H1 (cell line): ENCODE measurements around the gene RECK. TPM values are rescaled to one million over a fixed set of nuclear protein-coding genes. Genes with fewer than 3 reads are reported as not detected.

Source experiments
- CTCF ChIA-PET: fragments of 300-600 bp; sonication (Branson Sonifier 250); formaldehyde crosslinking; loops from one replicate; lab custom pipeline; 2021; ENCODE audit not compliant: partially characterized antibody; lab: Charles Lee
- POLR2A ChIA-PET: fragments of 300-600 bp; sonication (Branson Sonifier 250); formaldehyde crosslinking; loops from one replicate; lab custom pipeline; 2021; ENCODE audit warnings: inconsistent platforms; ENCODE audit not compliant: partially characterized antibody; lab: Charles Lee
- DNase-seq, 2 experiments: peaks; one replicate each; pipeline versions ENCODE4 v3.0.0 to v3.0.0-alpha.2; 2010 to 2022; ENCODE audit warnings: low spot score in 2 of 2, low read depth in 1 of 2, mixed read lengths in 1 of 2
- FAIRE-seq: peaks from 2 replicates; lab custom pipeline; 2011; peaks lifted over from hg19 to GRCh38; lab: Jason Lieb, UNC
- H2AFZ ChIP-seq: 2 replicates; pipeline ENCODE4 v1.8.1; 2012; ENCODE audit warnings: low read length, inconsistent platforms
- H2AK5ac ChIP-seq: 2 replicates; pipeline ENCODE4 v1.6.1; 2013; ENCODE audit warnings: low read depth, low read length
- H2BK120ac ChIP-seq: replicated peaks from 2 replicates; pipeline ENCODE3; 2013; ENCODE audit warnings: low read depth, low read length, inconsistent platforms
- H2BK12ac ChIP-seq: 2 replicates; pipeline ENCODE4 v1.6.1; 2013; ENCODE audit warnings: low read depth, low read length
- H2BK15ac ChIP-seq: 2 replicates; pipeline ENCODE4 v1.6.1; 2013; ENCODE audit warnings: low read length
- H2BK20ac ChIP-seq: 2 replicates; pipeline ENCODE4 v1.6.1; 2013; ENCODE audit warnings: low read length
- H2BK5ac ChIP-seq: 2 replicates; pipeline ENCODE4 v1.6.1; 2013; ENCODE audit warnings: low read depth, low read length
- H3K14ac ChIP-seq: 2 replicates; pipeline ENCODE4 v1.6.1; 2013; ENCODE audit warnings: inconsistent platforms; ENCODE audit not compliant: insufficient read length
- H3K18ac ChIP-seq: 2 replicates; pipeline ENCODE4 v1.6.1; 2013; ENCODE audit warnings: low read length; ENCODE audit errors: extremely low read depth
- H3K23ac ChIP-seq: 2 replicates; pipeline ENCODE4 v1.6.1; 2013; ENCODE audit warnings: inconsistent platforms; ENCODE audit not compliant: insufficient read length
- H3K23me2 ChIP-seq: 2 replicates; pipeline ENCODE4 v1.6.1; 2013; ENCODE audit warnings: low read depth, low read length
- H3K27ac ChIP-seq: 2 replicates; pipeline ENCODE4 v1.6.1; 2011; ENCODE audit warnings: low read depth, low read length, inconsistent platforms
- H3K27me3 ChIP-seq, 4 experiments: replicated peaks in 1 of 4; 1 replicate in 1 of 4; 2 replicates in 3 of 4; pipeline versions ENCODE4 v1.6.1 to v1.8.1; 2011 to 2013; ENCODE audit warnings: low read length in 3 of 4, mild to moderate bottlenecking in 3 of 4, inconsistent platforms in 2 of 4, mixed read lengths in 2 of 4, moderate library complexity in 1 of 4; ENCODE audit not compliant: control insufficient read depth in 3 of 4, insufficient read depth in 3 of 4; ENCODE audit errors: extremely low read depth in 1 of 4
- H3K36me3 ChIP-seq, 4 experiments: 2 replicates each; pipeline versions ENCODE4 v1.6.1 to v1.8.1; 2011 to 2013; ENCODE audit warnings: mild to moderate bottlenecking in 4 of 4, low read length in 3 of 4, moderate library complexity in 2 of 4, control low read depth in 1 of 4, inconsistent platforms in 1 of 4; ENCODE audit not compliant: insufficient read depth in 4 of 4, control insufficient read depth in 2 of 4
- H3K4ac ChIP-seq: replicated peaks from 2 replicates; pipeline ENCODE3; 2013; ENCODE audit warnings: low read length, low read depth, mixed read lengths, inconsistent platforms; ENCODE audit not compliant: insufficient read length
- H3K4me1 ChIP-seq, 4 experiments: replicated peaks in 1 of 4; 1 replicate in 1 of 4; 2 replicates in 3 of 4; pipeline versions ENCODE4 v1.6.1 to v1.8.1; 2011 to 2013; ENCODE audit warnings: low read length in 3 of 4, inconsistent platforms in 2 of 4, mixed read lengths in 1 of 4; ENCODE audit not compliant: insufficient read depth in 4 of 4, control insufficient read depth in 3 of 4
- H3K4me2 ChIP-seq, 2 experiments: 2 replicates each; pipeline versions ENCODE4 v1.6.1 to v1.8.1; 2011 to 2013; ENCODE audit warnings: low read depth in 2 of 2, low read length in 2 of 2, control low read depth in 1 of 2, inconsistent platforms in 1 of 2, mild to moderate bottlenecking in 1 of 2; ENCODE audit not compliant: insufficient read depth in 1 of 2
- H3K4me3 ChIP-seq, 4 experiments: fragments of 200-600, 300-600 bp in 1 of 4; sonication (generic), shearing (Covaris generic), sonication (Bioruptor Twin) in 1 of 4; 2 replicates each; pipeline versions ENCODE4 v1.5.1 to v1.8.1; 2011 to 2016; ENCODE audit warnings: low read length in 4 of 4, low read depth in 3 of 4, control low read depth in 2 of 4, inconsistent platforms in 2 of 4, mild to moderate bottlenecking in 2 of 4, mixed read lengths in 1 of 4, moderate library complexity in 1 of 4; ENCODE audit not compliant: insufficient read depth in 2 of 4; ENCODE audit errors: extremely low read depth in 1 of 4
- H3K56ac ChIP-seq: replicated peaks from 2 replicates; pipeline ENCODE3; 2013; ENCODE audit warnings: low read depth, mild to moderate bottlenecking, mixed read lengths, low read length, inconsistent platforms; ENCODE audit not compliant: insufficient read length
- H3K79me1 ChIP-seq: 2 replicates; pipeline ENCODE4 v1.6.1; 2013; ENCODE audit warnings: low read depth, low read length, control low read depth
- H3K79me2 ChIP-seq, 2 experiments: 2 replicates each; pipeline versions ENCODE4 v1.6.1 to v1.8.1; 2012 to 2013; ENCODE audit warnings: low read length in 2 of 2, mild to moderate bottlenecking in 2 of 2, inconsistent platforms in 1 of 2; ENCODE audit not compliant: insufficient read depth in 2 of 2, control insufficient read depth in 1 of 2
- H3K9ac ChIP-seq, 4 experiments: replicated peaks in 1 of 4; 1 replicate in 1 of 4; 2 replicates in 3 of 4; pipeline versions ENCODE4 v1.6.1 to v1.8.1; 2011 to 2013; ENCODE audit warnings: low read depth in 3 of 4, low read length in 3 of 4, control low read depth in 2 of 4, mild to moderate bottlenecking in 2 of 4, moderate library complexity in 2 of 4, inconsistent platforms in 1 of 4; ENCODE audit errors: extremely low read depth in 1 of 4
- H3K9me3 ChIP-seq, 2 experiments: 2 replicates each; pipeline versions ENCODE4 v1.6.1 to v1.8.1; 2012 to 2013; ENCODE audit warnings: mild to moderate bottlenecking in 2 of 2, moderate library complexity in 2 of 2, control low read depth in 1 of 2, inconsistent platforms in 1 of 2, low read depth in 1 of 2, low read length in 1 of 2, mixed read lengths in 1 of 2; ENCODE audit not compliant: insufficient read depth in 2 of 2
- H4K20me1 ChIP-seq, 2 experiments: replicated peaks in 1 of 2; 2 replicates each; pipeline versions ENCODE3 to v1.8.1; 2011 to 2013; ENCODE audit warnings: inconsistent platforms in 2 of 2, low read length in 2 of 2, mild to moderate bottlenecking in 1 of 2; ENCODE audit not compliant: insufficient read depth in 2 of 2, control insufficient read depth in 1 of 2
- H4K5ac ChIP-seq: 2 replicates; pipeline ENCODE4 v1.6.1; 2013; ENCODE audit warnings: low read length, low read depth, mixed read lengths, inconsistent platforms; ENCODE audit not compliant: insufficient read length
- H4K8ac ChIP-seq: 2 replicates; pipeline ENCODE4 v1.8.0; 2013; ENCODE audit warnings: mild to moderate bottlenecking, moderate library complexity, low read length, inconsistent platforms; ENCODE audit not compliant: insufficient read depth; ENCODE audit errors: extremely low read depth
- H4K91ac ChIP-seq: replicated peaks from 2 replicates; pipeline ENCODE3; 2013; ENCODE audit warnings: low read length, mixed read lengths, inconsistent platforms; ENCODE audit not compliant: insufficient read length
- CEBPB ChIP-seq: IDR thresholded peaks from 2 replicates; pipeline ENCODE4 v1.6.1; 2012; ENCODE audit warnings: low read depth, low read length
- TAF1 ChIP-seq: IDR thresholded peaks from 2 replicates; pipeline ENCODE4 v1.6.1; 2011; ENCODE audit warnings: mild to moderate bottlenecking, low read depth, low read length
- WGBS, 2 experiments: shearing (Covaris generic) in 1 of 2; methylation state at CpG; one replicate each; pipeline versions ENCODE4 v1.1.6 to v1.1.7; 2013 to 2015; ENCODE audit warnings: low lambda C conversion rate in 2 of 2, mixed read lengths in 2 of 2, inconsistent platforms in 1 of 2, low coverage in 1 of 2, missing lambda C conversion rate in 1 of 2; ENCODE audit not compliant: insufficient replicate concordance in 2 of 2, insufficient coverage in 1 of 2, insufficient read length in 1 of 2; ENCODE audit errors: extremely low coverage in 1 of 2, missing lambda C conversion rate in 1 of 2; 5-methylcytosine and 5-hydroxymethylcytosine counted together
- polyA plus RNA-seq, 7 experiments: library from polyadenylated mRNA; depleted of rRNA in 3 of 7; stranded (reverse) in 5 of 7; unstranded in 2 of 7; fragments of >200 nt in 5 of 7; fragments of 200-250 nt in 2 of 7; gene quantifications; 1 replicate in 5 of 7; 2 replicates in 1 of 7; 4 replicates in 1 of 7; pipeline versions ENCODE4 v1.2.1 to v1.2.3, GENCODE V29; 2011 to 2013; ENCODE audit warnings: missing spikeins in 2 of 7, mixed read lengths in 2 of 7
- total RNA-seq: library from RNA; stranded (reverse); fragmentation: NEBNext Ultra II Directional; extraction: Animal tissue kit (Norgen Biotek cat#: 25700); gene quantifications from 2 replicates; pipeline ENCODE4 v1.2.1, GENCODE V29; 2021

RECK gene
- total and polyA plus RNA-seq, 2 of the 8 experiments (the other 6 are each of a cell fraction or from before 2014, with no cell fraction given): 5.4 to 9.8 TPM

- CTCF ChIA-PET: interaction anchor here (0.6 to 3.0 kb wide), 5 partner anchors 13 to 77 kb away, joined by 3 to 9 read pairs (median 4); no protein-coding TSS in a partner anchor
Observed at GRCh38 chr9:36088020-36088419, 51.3 kb downstream of the RECK start.

More at GRCh38 chr9:36088020-36088419, 51.3 kb downstream of the RECK start:
- Histone ChIP-seq H3K79me2 (no peaks in the 10 kb centered on the region), H2BK20ac (no peak overlapping the region), H4K8ac (no peak overlapping the region), H3K23me2 (no peaks in the 10 kb centered on the region), H3K4me1 (peaks cover 0 to 5% (median 4%) of the 10 kb centered on the region in 4 experiments; a peak in 4 of 7 replicates), H3K23ac (no peak overlapping the region), H2AK5ac (no peak overlapping the region), H3K4me2 (no peak overlapping the region), H3K36me3 (peaks cover 0 to 9% (median 2%) of the 10 kb centered on the region in 4 experiments; a peak in 3 of 8 replicates), H3K27ac (no peak overlapping the region), H4K20me1 (no peaks in the 10 kb centered on the region), H3K9me3 (0 out of 4 replicates have a peak, but pooled peaks cover 0 to 2% of the 10 kb centered on the region in 2 experiments), H2BK5ac (no peak overlapping the region), H2BK15ac (no peak overlapping the region), H3K9ac (no peak overlapping the region), H4K91ac (no peak overlapping the region), H2BK120ac (no peak overlapping the region), H3K4ac (no peak overlapping the region), H3K56ac (no peak overlapping the region), H2AFZ (no peak overlapping the region), H4K5ac (no peak overlapping the region), H3K27me3 (no peaks in the 10 kb centered on the region), H3K14ac (no peak overlapping the region), H3K79me1 (no peaks in the 10 kb centered on the region), H3K4me3 (no peak overlapping the region), H2BK12ac (no peak overlapping the region), H3K18ac (no peak overlapping the region)
- TF ChIP-seq CEBPB (peak; percentile 11; the same call in 1 of the 2 replicates), TAF1 (no peak)
- POLR2A ChIA-PET: interaction anchor here (0.8 kb wide), 1 partner anchor 170 kb away, joined by 3 read pairs; the partner anchor contains the start of gene GNE
- FAIRE-seq (no peak), DNase-seq (no peak)
- 82% methylated on average over 3 of the region's 3 CpGs; no CpG with 5 or more reads in 1 of the 2 experiments for WGBS, 2 experiments
